VCaP (cell line): ENCODE data around the gene CXXC1.
A peak's percentile ranks its signal among the peaks of the same experiment; 100 is the strongest.

Source experiments
- H3K27ac ChIP-seq: fragments of 450-650 bp; 2 replicates; pipeline ENCODE4 v1.5.1; 2017
- TF ChIP-seq, protein P1 (sequence below): fragments of 450-650 bp; conservative IDR thresholded peaks from 2 replicates; pipeline ENCODE4 v1.5.1; 2017; ENCODE audit warnings: mild to moderate bottlenecking, moderate library complexity

The CXXC1 gene

GRCh38 chr18:50287441-50288347 is at the start of gene CXXC1:
Gene CXXC1 (minus strand): TSS chr18:50287692. CDS start chr18:50287589, 103 bp downstream.
- TF ChIP-seq, protein P1, sequence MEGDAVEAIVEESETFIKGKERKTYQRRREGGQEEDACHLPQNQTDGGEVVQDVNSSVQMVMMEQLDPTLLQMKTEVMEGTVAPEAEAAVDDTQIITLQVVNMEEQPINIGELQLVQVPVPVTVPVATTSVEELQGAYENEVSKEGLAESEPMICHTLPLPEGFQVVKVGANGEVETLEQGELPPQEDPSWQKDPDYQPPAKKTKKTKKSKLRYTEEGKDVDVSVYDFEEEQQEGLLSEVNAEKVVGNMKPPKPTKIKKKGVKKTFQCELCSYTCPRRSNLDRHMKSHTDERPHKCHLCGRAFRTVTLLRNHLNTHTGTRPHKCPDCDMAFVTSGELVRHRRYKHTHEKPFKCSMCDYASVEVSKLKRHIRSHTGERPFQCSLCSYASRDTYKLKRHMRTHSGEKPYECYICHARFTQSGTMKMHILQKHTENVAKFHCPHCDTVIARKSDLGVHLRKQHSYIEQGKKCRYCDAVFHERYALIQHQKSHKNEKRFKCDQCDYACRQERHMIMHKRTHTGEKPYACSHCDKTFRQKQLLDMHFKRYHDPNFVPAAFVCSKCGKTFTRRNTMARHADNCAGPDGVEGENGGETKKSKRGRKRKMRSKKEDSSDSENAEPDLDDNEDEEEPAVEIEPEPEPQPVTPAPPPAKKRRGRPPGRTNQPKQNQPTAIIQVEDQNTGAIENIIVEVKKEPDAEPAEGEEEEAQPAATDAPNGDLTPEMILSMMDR = peak; percentile 57
- peak within 1 kb of the TSS; percentile 78 for H3K27ac ChIP-seq

- no peak overlapping the region for H3K27ac ChIP-seq
- TF ChIP-seq, protein P1 = no peak
These were observed 47.2 kb upstream of the CXXC1 start for GRCh38 chr18:50334546-50335152.

DNA sequence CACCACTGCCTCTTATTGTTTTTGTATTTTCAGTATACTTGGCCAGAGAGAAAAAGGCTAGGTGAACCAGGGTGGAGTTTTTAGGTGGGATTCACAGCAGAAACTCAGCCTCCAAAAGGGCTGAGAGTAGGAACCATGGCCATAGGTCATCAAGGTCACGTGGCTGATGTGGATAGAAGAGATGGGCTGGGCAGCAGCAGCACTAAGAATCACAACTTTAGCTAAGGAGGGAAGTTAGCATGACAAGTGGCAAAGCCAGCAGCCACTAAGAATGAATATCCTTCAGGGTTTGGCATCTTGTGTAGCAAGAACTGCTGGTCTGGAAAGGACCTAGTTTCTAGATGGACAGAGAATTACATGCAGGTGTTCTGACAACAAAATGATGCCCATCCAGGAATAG is 44.2 kb upstream of the CXXC1 start:
- H3K27ac ChIP-seq = no peak overlapping the region
- TF ChIP-seq, protein P1 = no peak

DNA sequence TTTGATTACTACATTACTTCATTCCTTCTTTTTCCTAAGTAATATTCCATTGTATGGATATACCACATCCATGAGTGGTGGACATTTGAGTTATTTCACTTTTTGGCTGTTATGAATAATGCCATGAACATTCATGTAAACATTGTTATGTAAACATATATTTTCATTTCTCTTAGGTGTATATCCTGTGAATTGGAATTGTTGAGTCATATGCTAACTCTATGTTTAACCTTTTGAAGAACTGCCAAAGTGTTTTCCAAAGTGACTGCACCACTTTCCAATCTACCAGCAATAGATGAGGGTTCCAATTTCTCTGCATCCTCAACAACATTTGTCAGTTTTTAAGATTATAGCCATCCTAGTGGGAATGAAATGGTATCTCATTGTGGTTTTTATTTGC is 42.7 kb upstream of the CXXC1 start:
- no peak overlapping the region for H3K27ac ChIP-seq
- TF ChIP-seq, protein P1 = no peak

GRCh38 chr18:50327983-50328382 is 40.5 kb upstream of the CXXC1 start:
- TF ChIP-seq, protein P1 = no peak

DNA sequence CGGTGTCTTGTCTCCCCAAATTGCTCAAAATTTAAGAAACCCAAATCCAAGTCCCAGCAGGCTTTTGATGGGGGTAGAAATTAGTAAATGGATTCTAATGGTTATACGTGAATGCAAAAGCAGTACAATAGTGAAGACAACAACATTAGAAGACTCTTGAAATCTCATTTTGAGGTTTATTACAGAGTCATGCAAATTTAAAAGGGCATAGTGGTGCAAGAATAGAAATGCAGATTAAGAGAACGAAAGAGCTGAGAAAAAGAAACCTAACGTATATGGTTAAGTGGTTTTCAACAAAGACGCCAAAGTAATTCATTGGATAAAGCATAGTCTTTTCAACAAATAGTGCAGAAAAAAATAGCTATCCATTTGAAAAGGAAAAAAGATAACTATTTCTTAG is 33.2 kb upstream of the CXXC1 start:
- no peak overlapping the region for H3K27ac ChIP-seq
- TF ChIP-seq, protein P1 = no peak

More at GRCh38 chr18:50327983-50328382, 40.5 kb upstream of the CXXC1 start:
- H3K27ac ChIP-seq = no peak overlapping the region

GRCh38 chr18:50315100-50315871 is 27.8 kb upstream of the CXXC1 start:
- TF ChIP-seq, protein P1 = no peak
- no peak overlapping the region for H3K27ac ChIP-seq
